Measurements from ENCODE around the gene TBKBP1.

The TBKBP1 gene

GRCh38 chr17:47693731-47694580 is at the start of gene TBKBP1:
Gene TBKBP1 (plus strand): TSS chr17:47694161. CDS start chr17:47696113, 1,952 bp downstream.
- DNase-seq (ENCODE audit: low spot score) = peak; percentile 33

- no peak for DNase-seq (ENCODE audit: low spot score)
Observed at GRCh38 chr17:47644324-47644723, 49.6 kb upstream of the TBKBP1 start.

- peak; percentile 99 for DNase-seq (ENCODE audit: low spot score)
Observed at GRCh38 chr17:47649153-47649971, 44.6 kb upstream of the TBKBP1 start, which contains the start of gene KPNB1. Gene KPNB1 (plus strand): TSS chr17:47649919. CDS start chr17:47650245, 326 bp downstream.

GRCh38 chr17:47649972-47650524 is 43.9 kb upstream of the TBKBP1 start:
- no peak for DNase-seq (ENCODE audit: low spot score)

GRCh38 chr17:47650525-47651522 is 43.1 kb upstream of the TBKBP1 start:
- peak; percentile 97 for DNase-seq (ENCODE audit: low spot score)

- DNase-seq (ENCODE audit: low spot score) = no peak
Observed at GRCh38 chr17:47651704-47652103, 42.3 kb upstream of the TBKBP1 start.

GRCh38 chr17:47652570-47652969 is 41.4 kb upstream of the TBKBP1 start:
- peak; percentile 47 for DNase-seq (ENCODE audit: low spot score)

GRCh38 chr17:47653442-47653841 is 40.5 kb upstream of the TBKBP1 start:
- no peak for DNase-seq (ENCODE audit: low spot score)

- no peak for DNase-seq (ENCODE audit: low spot score)
Observed at GRCh38 chr17:47654991-47655390, 39.0 kb upstream of the TBKBP1 start.

- no peak for DNase-seq (ENCODE audit: low spot score)
Observed at GRCh38 chr17:47660064-47660492, 33.9 kb upstream of the TBKBP1 start.

GRCh38 chr17:47663912-47664623 is 29.9 kb upstream of the TBKBP1 start:
- peak; percentile 65 for DNase-seq (ENCODE audit: low spot score)

GRCh38 chr17:47664624-47664941 is 29.4 kb upstream of the TBKBP1 start:
- DNase-seq (ENCODE audit: low spot score) = no peak

- DNase-seq (ENCODE audit: low spot score) = no peak
Observed at GRCh38 chr17:47665655-47666054, 28.3 kb upstream of the TBKBP1 start.

- DNase-seq (ENCODE audit: low spot score) = no peak
Observed at GRCh38 chr17:47669081-47669480, 24.9 kb upstream of the TBKBP1 start.

GRCh38 chr17:47670064-47670463 is 23.9 kb upstream of the TBKBP1 start:
- no peak for DNase-seq (ENCODE audit: low spot score)

GRCh38 chr17:47674499-47674898 is 19.5 kb upstream of the TBKBP1 start:
- DNase-seq (ENCODE audit: low spot score) = no peak

- no peak for DNase-seq (ENCODE audit: low spot score)
Observed at GRCh38 chr17:47675380-47676198, 18.4 kb upstream of the TBKBP1 start.

GRCh38 chr17:47676199-47676472 is 17.8 kb upstream of the TBKBP1 start:
- no peak for DNase-seq (ENCODE audit: low spot score)

GRCh38 chr17:47676510-47677165 is 17.3 kb upstream of the TBKBP1 start:
- DNase-seq (ENCODE audit: low spot score) = no peak

- no peak for DNase-seq (ENCODE audit: low spot score)
Observed at GRCh38 chr17:47678196-47678595, 15.8 kb upstream of the TBKBP1 start.
